GM20431 (cell line): ENCODE results near the gene ARRDC3.

Experiments
- in situ Hi-C: fragments of 300-500 bp; cut with MseI, MboI; formaldehyde crosslinking; loops from one replicate; pipeline ENCODE4 v1.15.0; 2020; ENCODE audit warnings: low sequenced_read_pairs; ENCODE audit not compliant: unreplicated experiment

The ARRDC3 gene

DNA sequence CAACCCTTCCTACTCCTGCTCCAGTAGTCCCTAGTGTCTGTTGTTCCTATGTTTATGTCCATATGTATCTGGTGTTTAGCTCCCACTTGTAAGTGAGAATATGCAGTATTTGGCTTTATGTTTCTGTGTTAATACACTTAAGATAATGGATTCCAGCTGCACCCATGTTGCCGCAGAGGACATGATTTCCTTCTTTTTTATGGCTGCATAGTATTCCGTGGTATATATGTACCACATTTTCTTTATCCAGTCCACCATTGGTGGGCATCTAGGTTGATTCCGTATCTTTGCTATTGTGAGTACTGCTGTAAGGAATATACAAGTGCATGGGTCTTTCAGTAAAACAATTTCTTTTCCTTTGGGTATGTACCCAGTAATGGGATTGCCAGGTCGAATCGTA, 5.2 kb upstream of the ARRDC3 start:
- in situ Hi-C loops, result loop anchor here (10.0 kb wide), 1 partner anchor 164 kb away; no protein-coding TSS in a partner anchor

DNA sequence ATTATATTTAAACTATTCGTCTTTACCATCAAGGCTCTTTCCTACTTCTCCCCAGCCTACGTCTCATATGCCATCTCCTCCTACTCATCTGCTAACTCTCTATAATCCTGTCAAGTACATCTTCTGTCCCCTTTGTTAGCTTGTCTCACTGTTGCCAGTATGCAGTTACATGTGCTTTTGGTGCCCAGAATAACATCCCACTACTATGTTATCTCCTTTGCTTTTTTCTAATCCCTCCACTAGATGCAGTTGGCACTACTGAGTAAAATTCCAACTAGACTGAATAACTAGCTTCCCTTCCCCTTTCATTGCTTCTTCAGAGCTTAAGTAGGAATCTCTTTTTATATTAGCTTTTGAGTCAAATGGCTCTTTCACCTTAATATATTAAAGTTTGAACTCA, 3.0 kb upstream of the ARRDC3 start:
- in situ Hi-C loops, result loop anchor here (10.0 kb wide), 1 partner anchor 161 kb away; no protein-coding TSS in a partner anchor

DNA sequence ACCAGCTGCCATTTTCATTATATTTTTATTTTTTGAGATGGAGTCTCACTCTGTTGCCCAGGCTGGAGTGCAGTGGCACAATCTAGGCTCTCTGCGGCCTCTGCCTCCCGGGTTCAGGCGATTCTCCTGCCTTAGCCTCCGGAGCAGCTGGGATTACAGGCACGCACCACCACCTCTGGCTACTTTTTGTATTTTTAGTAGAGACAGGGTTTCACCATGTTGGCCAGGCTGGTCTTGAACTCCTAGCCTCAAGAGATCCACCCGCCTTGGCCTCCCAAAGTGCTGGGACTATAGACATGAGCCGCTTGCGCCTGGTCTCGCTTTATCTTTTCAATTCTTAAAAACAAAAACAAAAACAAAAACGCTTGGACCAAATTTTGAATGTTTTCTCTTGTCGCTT, 2.5 kb upstream of the ARRDC3 start:
- in situ Hi-C loops, result loop anchor here (10.0 kb wide), 1 partner anchor 161 kb away; no protein-coding TSS in a partner anchor

DNA sequence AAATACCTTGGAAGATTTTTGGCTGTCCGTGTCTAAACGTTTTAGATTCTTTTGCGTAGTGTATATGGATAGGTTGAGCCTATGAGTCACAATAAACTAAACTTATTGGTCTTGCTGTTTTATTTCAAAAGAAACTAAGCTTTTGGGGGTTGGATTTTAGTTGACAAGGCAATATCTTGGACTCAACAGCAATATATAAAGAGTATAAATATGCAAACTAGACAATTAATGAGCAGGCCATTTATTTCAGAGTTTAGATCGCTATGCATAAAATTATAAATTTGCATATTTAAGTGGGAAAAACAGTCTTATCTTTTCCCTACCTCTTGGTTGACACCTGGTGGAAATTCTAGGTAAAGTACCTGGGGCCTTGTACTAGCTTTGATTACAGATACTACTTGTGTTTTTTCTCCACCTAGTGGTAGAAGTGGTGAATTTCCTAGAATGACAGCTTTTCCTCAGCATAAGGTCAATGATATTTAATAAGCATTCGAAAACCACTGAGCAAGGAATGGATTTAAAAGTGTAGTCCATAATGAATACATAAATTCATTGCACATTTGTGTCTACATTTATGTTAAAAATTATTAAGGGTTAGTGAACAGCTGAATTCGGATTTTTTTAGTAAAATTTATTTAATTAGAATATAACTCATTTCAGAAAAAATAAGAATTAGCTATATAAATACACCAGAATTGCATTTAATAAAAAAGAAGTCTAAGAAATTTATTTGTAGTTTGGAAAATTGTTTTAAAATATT, 1.7 kb upstream of the ARRDC3 start:
- in situ Hi-C loops, result loop anchor here (10.0 kb wide), 1 partner anchor 160 kb away; no protein-coding TSS in a partner anchor

DNA sequence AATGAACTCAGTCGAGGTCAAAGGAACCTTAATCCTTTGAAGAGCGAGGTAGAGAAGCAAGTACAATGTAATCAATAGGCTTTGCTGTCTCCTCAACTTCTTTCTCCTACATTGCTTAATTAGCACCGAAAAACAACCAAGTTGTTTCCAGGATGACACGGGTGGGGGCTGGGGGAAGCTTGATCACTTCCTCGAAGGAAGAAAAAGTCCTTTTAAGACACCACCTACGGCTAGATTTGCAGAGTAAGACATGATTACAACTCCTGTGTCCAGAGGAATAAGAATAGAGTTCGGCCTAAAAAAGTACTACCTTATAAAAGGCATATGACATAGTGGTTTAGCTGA, 811 bp upstream of the ARRDC3 start:
- in situ Hi-C loops, result loop anchor here (10.0 kb wide), 1 partner anchor 159 kb away; no protein-coding TSS in a partner anchor

DNA sequence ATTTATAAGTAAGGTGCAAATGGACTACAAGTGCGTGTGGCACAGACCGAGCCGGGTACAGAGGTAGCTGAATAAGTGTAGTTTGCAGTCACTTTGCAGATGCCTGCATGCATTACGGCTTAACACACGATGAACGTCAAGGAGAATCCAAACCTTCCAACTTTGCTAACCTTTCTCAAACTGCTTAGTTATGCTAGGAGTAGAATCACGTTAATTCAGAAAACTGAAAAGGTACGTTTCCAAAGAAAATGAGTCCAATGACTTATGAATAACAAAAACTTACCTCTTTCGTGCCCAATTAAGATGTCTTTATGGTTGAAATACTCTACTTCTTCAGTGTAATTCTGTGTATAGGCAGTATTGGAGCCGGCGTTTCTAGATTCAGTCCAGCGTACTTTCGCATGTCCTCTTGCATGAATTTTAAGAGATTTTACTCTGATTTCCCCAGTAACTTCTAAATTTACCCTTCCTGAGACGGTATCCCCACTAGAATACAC, 539 bp downstream of the ARRDC3 start:
- in situ Hi-C loops, result loop anchor here (10.0 kb wide), 1 partner anchor 158 kb away; no protein-coding TSS in a partner anchor

DNA sequence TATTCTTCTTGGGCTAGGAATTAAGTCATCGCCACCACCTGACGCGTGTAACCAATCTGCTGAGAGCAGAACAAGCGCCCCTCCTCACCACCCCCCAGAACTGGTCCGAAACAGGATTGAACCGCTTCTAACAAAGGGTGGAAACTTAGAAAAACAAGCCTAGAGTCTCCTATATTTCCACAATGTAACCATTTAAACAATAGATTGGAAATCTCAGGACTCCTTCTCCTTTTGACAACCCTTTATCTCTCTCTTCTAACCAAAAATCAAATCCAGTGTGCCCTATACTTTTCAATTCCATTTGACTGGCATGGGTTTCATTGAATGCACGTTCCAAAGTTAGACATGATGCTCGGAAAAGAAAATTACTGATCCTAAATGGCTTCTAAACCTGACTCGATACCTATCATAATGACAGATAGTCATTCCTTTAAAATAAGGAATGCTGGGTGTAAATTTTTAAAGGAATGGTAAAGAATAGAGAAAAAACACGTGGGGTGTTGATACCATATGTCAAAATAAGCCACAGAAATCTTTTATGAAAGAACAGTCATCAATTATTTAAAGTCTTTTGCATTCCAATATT, 1.2 kb downstream of the ARRDC3 start:
- in situ Hi-C loops, result loop anchor here (10.0 kb wide), 1 partner anchor 157 kb away; no protein-coding TSS in a partner anchor

DNA sequence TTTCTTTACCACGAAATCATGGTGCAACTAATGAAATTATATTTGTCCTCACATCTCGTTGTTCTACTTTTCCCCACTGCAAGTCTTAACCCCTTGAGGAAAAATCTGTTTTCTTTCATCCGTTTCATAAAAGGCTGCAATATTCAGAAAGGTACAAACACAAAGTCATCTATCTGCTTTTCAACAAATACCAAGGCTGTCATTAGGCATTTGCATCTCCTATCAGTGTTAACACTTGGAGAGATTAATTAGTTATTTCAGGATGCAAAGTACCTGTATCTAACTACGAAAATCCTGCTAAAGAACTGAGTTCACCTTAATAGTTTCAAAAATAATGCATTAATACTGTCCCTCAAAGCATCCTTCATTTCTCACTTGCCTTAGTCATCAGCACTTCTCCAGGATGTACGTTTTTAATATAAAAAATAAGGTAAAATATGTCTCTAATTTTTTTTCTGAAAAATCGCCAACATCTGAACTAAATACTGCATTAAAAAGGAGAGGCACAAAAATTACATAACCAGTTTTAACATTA, 1.8 kb downstream of the ARRDC3 start:
- in situ Hi-C loops, result loop anchor here (10.0 kb wide), 1 partner anchor 157 kb away; no protein-coding TSS in a partner anchor

DNA sequence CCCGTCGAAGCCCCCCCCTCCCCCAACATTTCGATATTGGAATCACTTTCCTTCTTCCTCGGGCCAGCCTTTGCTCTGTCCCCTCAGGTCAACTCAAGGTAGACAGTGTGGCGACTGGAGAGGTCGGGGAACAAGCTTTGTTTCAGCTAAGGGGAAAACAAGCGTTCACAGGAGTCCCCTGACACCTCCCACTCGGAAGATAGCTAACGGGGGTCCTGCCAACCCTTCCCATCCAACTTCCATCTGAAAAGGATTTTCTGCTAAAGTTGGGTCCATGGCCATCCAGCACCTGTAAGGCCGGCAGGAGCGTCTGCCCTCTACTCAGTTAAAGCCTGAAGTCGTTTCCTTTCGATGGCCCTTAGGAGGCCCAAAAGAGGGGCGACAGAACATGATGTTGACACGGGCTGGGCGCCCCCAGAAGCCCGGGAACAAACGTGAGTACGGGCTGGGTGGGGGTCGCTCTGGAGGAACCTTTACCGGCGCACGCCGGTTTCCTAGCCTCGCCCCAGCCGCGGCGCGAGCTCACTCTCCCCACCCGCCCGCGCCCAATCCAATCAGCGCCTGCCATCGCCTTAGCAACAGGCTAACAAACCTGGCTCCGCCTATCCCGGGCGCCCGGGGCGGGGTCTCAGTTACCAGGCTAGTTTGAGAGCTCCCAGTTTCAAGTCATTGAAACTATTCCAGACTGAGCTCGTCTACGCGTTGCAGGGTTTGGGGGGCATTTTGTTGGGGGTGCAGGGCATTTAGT, 2.5 kb downstream of the ARRDC3 start:
- in situ Hi-C loops, result loop anchor here (10.0 kb wide), 1 partner anchor 156 kb away; no protein-coding TSS in a partner anchor

DNA sequence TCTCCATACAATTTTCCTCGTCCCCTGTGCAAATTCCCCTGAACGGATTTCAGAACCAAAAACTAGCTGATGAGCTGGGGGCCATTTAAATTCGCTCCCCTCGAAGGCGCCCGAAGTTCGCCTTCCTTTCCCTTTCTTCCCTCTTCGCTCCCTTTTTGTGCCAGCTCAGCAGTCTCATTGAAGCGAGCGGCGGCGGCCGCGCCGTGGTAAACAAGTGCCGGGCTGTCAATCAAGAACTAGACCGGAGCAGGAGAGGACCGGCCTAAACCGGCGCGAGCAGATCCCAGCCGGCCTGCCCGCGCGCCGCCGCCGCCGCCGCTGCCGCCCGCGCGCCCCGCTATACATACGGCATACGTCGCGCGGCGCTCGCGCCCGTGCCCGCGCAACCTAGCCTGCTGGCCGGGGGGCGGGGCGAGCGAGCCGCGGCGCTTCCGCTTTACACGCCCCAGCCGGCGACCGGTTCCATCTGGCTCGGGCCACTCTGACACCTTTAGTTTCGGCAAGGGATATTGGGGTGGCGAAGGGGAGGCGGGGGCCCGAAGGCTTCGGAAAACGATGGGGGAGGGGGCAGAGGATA, 3.1 kb downstream of the ARRDC3 start:
- in situ Hi-C loops, result loop anchor here (10.0 kb wide), 1 partner anchor 155 kb away; no protein-coding TSS in a partner anchor

DNA sequence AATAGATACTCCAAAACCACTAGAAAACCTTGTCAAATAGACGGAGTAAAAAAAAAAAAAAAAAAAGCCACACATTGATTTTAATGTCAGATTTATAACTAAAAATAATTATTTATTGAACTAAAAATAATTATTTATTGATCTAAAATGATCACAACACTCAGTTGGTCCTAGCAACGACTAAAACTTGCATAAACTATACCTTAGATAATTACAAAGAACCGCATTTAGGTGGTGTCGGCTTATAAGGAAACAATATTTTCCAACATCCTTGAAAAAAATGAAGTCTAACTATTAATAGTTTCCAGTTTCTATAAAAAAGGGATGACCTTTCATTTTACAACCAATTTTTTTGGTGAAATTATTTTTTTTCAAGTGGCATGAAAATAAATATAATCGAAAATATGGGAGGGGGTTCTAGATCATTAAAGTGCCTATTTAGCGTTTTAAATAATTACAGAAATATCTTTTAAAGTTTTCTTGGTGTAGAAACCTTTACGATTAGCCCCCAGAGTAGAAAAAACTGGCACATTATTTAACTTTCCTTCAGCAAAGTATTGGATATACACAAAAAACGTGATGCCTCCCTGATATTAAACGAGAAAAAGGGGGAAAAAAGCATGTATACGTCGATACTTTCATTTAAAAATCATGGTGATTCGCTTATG, 3.7 kb downstream of the ARRDC3 start:
- in situ Hi-C loops, result no loop called here

DNA sequence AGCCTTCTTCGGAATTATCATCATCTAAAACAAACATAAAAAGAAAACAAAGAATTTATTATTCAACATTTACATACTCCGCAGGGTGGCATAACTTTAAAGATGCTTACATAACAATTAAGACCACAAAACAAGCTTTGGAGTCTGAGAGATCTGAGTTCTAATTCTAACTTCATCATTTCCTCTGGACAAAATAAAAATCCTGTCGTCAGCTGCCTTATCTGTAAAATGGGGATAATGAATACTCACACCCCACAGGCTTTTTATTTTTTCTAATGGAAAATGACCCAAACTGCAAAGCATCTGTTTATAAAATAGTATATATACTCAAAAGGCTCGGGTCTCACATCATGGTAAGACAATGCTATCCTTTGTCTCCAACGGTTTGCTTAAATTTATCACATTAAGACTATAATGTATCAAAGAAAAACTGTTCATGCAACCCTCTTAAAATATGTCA, 4.3 kb downstream of the ARRDC3 start:
- in situ Hi-C loops, result no loop called here

DNA sequence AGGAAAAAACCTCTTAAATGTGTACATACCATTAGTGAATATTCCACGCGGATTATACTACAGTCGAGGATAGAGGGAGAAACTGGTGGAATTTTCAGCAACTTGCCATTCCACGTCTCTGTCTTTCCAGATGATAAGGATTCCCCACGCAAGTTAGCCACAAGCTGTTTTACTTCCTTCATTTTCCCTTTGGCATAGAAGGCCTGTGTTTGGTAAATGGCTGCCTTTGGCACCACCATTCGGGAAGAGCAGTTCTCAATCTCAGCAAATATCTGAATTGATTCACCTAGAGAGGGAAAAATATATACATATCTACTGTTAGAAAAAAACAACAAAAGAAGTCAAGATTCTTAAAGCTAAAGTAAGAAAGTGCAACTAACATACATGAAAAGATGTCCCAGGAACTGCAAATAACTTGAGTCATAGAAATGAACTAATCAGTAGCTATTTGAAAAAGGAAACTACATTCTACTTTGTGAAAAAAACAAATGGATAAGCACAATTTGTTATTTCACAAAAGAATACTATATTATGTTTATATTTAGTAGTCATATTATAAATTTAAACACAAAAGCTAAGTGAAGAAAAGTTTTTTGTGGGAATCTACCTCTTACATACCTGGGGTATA, 8.1 kb downstream of the ARRDC3 start:
- in situ Hi-C loops, result no loop called here

DNA sequence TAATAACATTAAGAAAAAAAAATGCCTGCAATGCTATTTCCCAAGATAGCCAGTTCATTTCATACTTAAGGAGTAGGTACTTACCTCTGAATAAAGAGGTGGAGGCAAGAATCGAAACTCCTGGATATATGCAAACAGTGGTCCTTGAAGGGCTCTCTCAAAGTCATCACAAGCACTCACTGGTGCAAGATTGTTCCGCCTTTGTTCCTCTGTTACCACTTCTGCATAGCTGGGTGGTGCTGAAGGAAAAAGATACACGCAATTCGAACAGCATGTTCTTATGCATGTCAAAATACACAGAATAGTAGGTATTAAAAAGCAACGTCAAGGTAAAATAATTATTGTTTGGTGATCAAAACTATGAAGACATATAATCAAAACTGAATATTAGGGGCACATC, 9.5 kb downstream of the ARRDC3 start:
- in situ Hi-C loops, result no loop called here

DNA sequence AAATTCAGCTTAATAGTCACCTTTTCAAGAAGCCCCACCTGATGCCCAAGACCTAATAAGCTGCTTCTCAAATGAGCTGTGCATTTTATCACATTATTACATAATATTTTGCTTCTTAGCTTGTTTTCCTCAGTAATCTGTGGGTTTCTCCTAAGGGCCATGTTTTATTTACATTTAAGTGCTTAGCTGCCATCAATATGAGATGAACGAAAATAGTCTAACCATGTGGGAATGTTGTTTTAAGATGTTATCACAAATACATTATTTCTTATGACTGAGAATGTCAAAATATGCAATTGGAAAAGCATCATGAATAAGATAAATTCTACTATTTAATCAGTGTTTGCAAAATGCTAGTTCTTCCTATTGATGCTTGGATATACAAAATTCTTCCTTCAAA, 10.1 kb downstream of the ARRDC3 start:
- in situ Hi-C loops, result no loop called here

DNA sequence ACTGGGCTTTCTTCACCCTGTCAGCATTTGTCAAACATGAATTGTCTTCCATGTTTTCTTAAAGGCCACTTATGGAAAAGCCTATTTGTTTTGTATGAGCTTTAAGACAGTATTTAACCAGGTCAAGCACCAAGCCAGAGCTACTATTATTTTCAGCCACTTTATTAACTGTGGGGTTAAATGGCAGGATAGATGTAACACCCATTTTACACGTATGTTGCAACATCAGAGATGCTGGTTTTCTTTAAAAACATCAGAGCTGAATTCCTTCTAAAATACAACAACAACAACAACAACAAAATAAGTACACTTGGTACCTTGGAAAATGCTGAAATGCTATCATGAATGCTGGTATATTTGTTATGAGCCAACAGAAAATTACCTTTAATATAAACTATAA, 13.6 kb downstream of the ARRDC3 start:
- in situ Hi-C loops, result no loop called here

DNA sequence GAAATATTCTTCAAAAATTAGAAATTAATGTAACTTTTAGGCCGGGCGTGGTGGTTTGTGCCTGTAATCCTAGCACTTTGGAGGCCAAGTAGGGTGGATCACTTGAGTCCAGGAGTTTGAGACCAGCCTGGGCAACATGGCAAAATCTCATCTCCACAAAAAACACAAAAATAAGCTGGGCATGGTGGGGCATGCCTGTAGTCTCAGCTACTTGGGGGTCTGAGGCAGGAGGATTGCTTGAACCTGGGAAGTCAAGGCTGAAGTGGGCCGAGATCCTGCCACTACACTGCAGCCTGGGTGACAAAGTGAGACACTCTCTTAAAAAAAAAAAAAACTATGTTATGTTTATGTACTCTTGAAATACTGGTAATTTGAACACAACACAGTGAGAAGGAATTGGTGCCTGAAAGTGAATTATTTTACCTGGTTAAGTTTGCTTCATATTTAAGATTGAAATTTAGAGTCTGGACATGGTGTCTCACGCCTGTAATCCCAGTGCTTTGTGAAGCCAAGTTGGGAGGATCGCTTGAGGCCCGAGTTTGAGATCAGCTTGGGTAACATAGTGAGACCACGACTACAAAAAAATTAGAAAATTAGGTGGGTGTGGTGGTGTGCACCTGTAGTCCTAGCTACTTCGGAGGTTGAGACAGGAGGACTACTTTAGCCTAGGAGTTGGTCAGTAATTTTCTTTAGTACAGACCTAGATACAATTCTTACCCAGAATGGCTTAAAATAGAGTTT, 15.0 kb downstream of the ARRDC3 start:
- in situ Hi-C loops, result no loop called here

DNA sequence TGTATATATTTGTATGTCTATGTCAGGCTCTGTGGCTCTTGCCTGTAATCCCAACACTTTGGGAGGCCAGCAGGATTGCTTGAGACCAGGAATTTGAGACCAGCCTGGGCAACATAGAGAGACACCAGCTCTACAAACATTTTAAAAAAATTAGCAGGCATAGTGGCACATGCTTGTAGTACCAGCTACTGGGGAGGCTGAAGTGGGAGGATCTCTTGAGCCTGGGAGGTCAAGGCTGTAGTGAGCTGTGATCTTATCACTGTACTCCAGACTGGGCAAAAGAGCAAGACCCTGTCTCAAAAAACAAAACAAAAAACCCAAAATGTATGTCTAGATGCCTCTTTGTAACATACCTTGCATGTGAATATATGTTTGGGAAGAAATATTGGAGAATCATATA, 15.8 kb downstream of the ARRDC3 start:
- in situ Hi-C loops, result no loop called here
